ENCODE results near the gene GPALPP1. TPM values are rescaled to one million over a fixed set of nuclear protein-coding genes. Genes with fewer than 3 reads are reported as not detected.
"Not testable (repeated sequence)": the region's sequence is repeated elsewhere in the genome, so short reads cannot be mapped to it uniquely, and the experiment has no call there.

The GPALPP1 gene
- polyA plus RNA-seq (2011; rRNA removed) (24.9 and 30.0 TPM in 2 replicates), polyA minus RNA-seq (2011; rRNA and poly(A)+ RNA removed) (14.7 and 19.9 TPM in 2 replicates)

- Histone ChIP-seq H3K27me3 (ENCODE audit: control insufficient read depth, insufficient read depth, low read length) (no peaks in the 10 kb centered on the region), H3K27ac (ENCODE audit: low read depth, low read length) (peak within 1 kb of the TSS; percentile 84), H3K9me3 (ENCODE audit: control insufficient read depth, insufficient read depth, low read length) (no peaks in the 10 kb centered on the region; the same call in 1 of the 2 replicates), H3K4me3 (ENCODE audit: low read depth, low read length) (peak within 1 kb of the TSS; percentile 97)
- TF ChIP-seq CTCF (IDR thresholded peaks at IDR 0.05; ENCODE audit: low read depth, low read length): 0 out of 2 replicates have a peak, but pooled peaks have one; percentile 3
- DNase-seq (ENCODE audit: low read depth, low spot score): peak; percentile 80
- CTCF ChIA-PET: interaction anchor here (1.9 kb wide), 1 partner anchor 16 kb away, joined by 6 read pairs; no protein-coding TSS in a partner anchor
- POLR2A ChIA-PET: no interaction called here
Measured at GRCh38 chr13:44989071-44989889, at the start of gene GPALPP1, which contains the start of gene NUFIP1. GPALPP1 (plus strand) TSS chr13:44989538; CDS start chr13:44989655, 117 bp downstream. NUFIP1 (minus strand) TSS chr13:44989471; CDS start chr13:44989436, 35 bp downstream.

- H3K9me3 ChIP-seq (ENCODE audit: control insufficient read depth, insufficient read depth, low read length); DNase-seq (ENCODE audit: low read depth, low spot score); H3K27ac ChIP-seq (ENCODE audit: low read depth, low read length); H3K4me3 ChIP-seq (ENCODE audit: low read depth, low read length); H3K27me3 ChIP-seq (ENCODE audit: control insufficient read depth, insufficient read depth, low read length); POLR2A ChIA-PET: not testable (repeated sequence)
- CTCF ChIA-PET: interaction anchor here (0.9 to 1.7 kb wide), 2 partner anchors 25 to 460 kb away, joined by 3 to 9 read pairs; no protein-coding TSS in a partner anchor
Measured at GRCh38 chr13:44943411-44943810, 45.9 kb upstream of the GPALPP1 start.

- CTCF ChIA-PET: interaction anchor here (1.0 to 2.4 kb wide), 3 partner anchors 19 to 468 kb away, joined by 3 to 11 read pairs (median 6); no protein-coding TSS in a partner anchor
- Histone ChIP-seq H3K27ac (ENCODE audit: low read depth, low read length) (no peak overlapping the region), H3K27me3 (ENCODE audit: control insufficient read depth, insufficient read depth, low read length) (no peaks in the 10 kb centered on the region), H3K9me3 (ENCODE audit: control insufficient read depth, insufficient read depth, low read length) (no peaks in the 10 kb centered on the region), H3K4me3 (ENCODE audit: low read depth, low read length) (no peak overlapping the region)
- no peak for DNase-seq (ENCODE audit: low read depth, low spot score)
- TF ChIP-seq CTCF (IDR thresholded peaks at IDR 0.05; ENCODE audit: low read depth, low read length): no peak
- POLR2A ChIA-PET: no interaction called here
Measured at GRCh38 chr13:44951184-44951583, 38.2 kb upstream of the GPALPP1 start.

GRCh38 chr13:44952671-44953070 lies 36.7 kb upstream of the GPALPP1 start:
- CTCF ChIA-PET: no interaction called here
- no peak for DNase-seq (ENCODE audit: low read depth, low spot score)
- Histone ChIP-seq H3K9me3 (ENCODE audit: control insufficient read depth, insufficient read depth, low read length) (no peaks in the 10 kb centered on the region), H3K27me3 (ENCODE audit: control insufficient read depth, insufficient read depth, low read length) (no peaks in the 10 kb centered on the region), H3K4me3 (ENCODE audit: low read depth, low read length) (no peak overlapping the region), H3K27ac (ENCODE audit: low read depth, low read length) (no peak overlapping the region)
- POLR2A ChIA-PET: no interaction called here
- no peak for TF ChIP-seq CTCF (IDR thresholded peaks at IDR 0.05; ENCODE audit: low read depth, low read length)

GRCh38 chr13:44954224-44954623 lies 35.1 kb upstream of the GPALPP1 start:
- DNase-seq (ENCODE audit: low read depth, low spot score): no peak
- POLR2A ChIA-PET: no interaction called here
- CTCF ChIA-PET: interaction anchor here (0.6 to 1.1 kb wide), 2 partner anchors 16 to 470 kb away, joined by 3 read pairs; no protein-coding TSS in a partner anchor

More at GRCh38 chr13:44954224-44954623, 35.1 kb upstream of the GPALPP1 start:
- H3K27me3 ChIP-seq (ENCODE audit: control insufficient read depth, insufficient read depth, low read length): no peaks in the 10 kb centered on the region
- no peak for TF ChIP-seq CTCF (IDR thresholded peaks at IDR 0.05; ENCODE audit: low read depth, low read length)
- H3K27ac ChIP-seq (ENCODE audit: low read depth, low read length): no peak overlapping the region
- H3K9me3 ChIP-seq (ENCODE audit: control insufficient read depth, insufficient read depth, low read length): no peaks in the 10 kb centered on the region
- H3K4me3 ChIP-seq (ENCODE audit: low read depth, low read length): no peak overlapping the region

Data from AG04450 (cell line).